CD4-positive, alpha-beta memory T cell (primary cell): ENCODE measurements around the gene LTA. TPM values are rescaled to one million over a fixed set of nuclear protein-coding genes. Genes with fewer than 3 reads are reported as not detected.
A peak's percentile ranks its signal among the peaks of the same experiment; 100 is the strongest.

Experiments used
- CTCF ChIA-PET: fragments of 350-600 bp; sonication (Branson Sonifier 250); formaldehyde crosslinking; loops from one replicate; lab custom pipeline; 2021; ENCODE audit warnings: inconsistent platforms; ENCODE audit not compliant: partially characterized antibody; lab: Charles Lee
- POLR2A ChIA-PET: fragments of 350-600 bp; sonication (Branson Sonifier 250); formaldehyde crosslinking; loops from one replicate; lab custom pipeline; 2021; ENCODE audit not compliant: partially characterized antibody; lab: Charles Lee
- DNase-seq, 5 donors: peaks; one replicate each; pipeline versions ENCODE4 v3.0.0 to v3.0.0-alpha.2; 2020 to 2022; ENCODE audit warnings: mixed read lengths in 1 of 5
- H3K27ac ChIP-seq: one replicate; pipeline ENCODE4 v1.7.0; 2013; ENCODE audit warnings: low read depth, low read length
- H3K27me3 ChIP-seq: 2 replicates; pipeline ENCODE4 v1.7.0; 2013; ENCODE audit warnings: mild to moderate bottlenecking, low read length, moderate library complexity; ENCODE audit not compliant: insufficient read depth
- H3K36me3 ChIP-seq: 2 replicates; pipeline ENCODE4 v1.7.0; 2013; ENCODE audit warnings: mild to moderate bottlenecking, low read length, moderate library complexity; ENCODE audit not compliant: insufficient read depth
- H3K4me1 ChIP-seq: 2 replicates; pipeline ENCODE4 v1.7.0; 2013; ENCODE audit warnings: mild to moderate bottlenecking, low read length, moderate library complexity; ENCODE audit not compliant: insufficient read depth
- H3K4me3 ChIP-seq, 2 donors: one replicate each; pipeline ENCODE4 v1.7.0; 2013; ENCODE audit warnings: low read length in 2 of 2, mild to moderate bottlenecking in 1 of 2
- H3K9me3 ChIP-seq, 2 donors: one replicate each; pipeline ENCODE4 v1.7.0; 2013; ENCODE audit warnings: low read length in 2 of 2, control low read depth in 1 of 2; ENCODE audit not compliant: control insufficient read depth in 1 of 2
- H3K27ac Mint-ChIP-seq, 7 donors: one replicate each; pipeline ENCODE4 v1.8.0; 2020 to 2021; ENCODE audit warnings: mixed read lengths in 7 of 7, mild to moderate bottlenecking in 6 of 7, inconsistent platforms in 3 of 7, moderate library complexity in 3 of 7
- H3K27me3 Mint-ChIP-seq, 2 donors: one replicate each; pipeline ENCODE4 v1.8.0; 2020 to 2021; ENCODE audit warnings: mixed read lengths in 2 of 2
- H3K36me3 Mint-ChIP-seq, 2 donors: one replicate each; pipeline ENCODE4 v1.8.0; 2020 to 2021; ENCODE audit warnings: mixed read lengths in 2 of 2, inconsistent platforms in 1 of 2, mild to moderate bottlenecking in 1 of 2
- H3K4me1 Mint-ChIP-seq, 4 donors: one replicate each; pipeline ENCODE4 v1.8.0; 2020 to 2021; ENCODE audit warnings: mixed read lengths in 4 of 4, mild to moderate bottlenecking in 1 of 4
- H3K4me3 Mint-ChIP-seq, 8 donors: one replicate each; pipeline ENCODE4 v1.8.0; 2020 to 2021; ENCODE audit warnings: mixed read lengths in 8 of 8, mild to moderate bottlenecking in 7 of 8, moderate library complexity in 6 of 8, inconsistent platforms in 3 of 8
- H3K9me3 Mint-ChIP-seq, 8 donors: one replicate each; pipeline ENCODE4 v1.8.0; 2020 to 2021; ENCODE audit warnings: mixed read lengths in 8 of 8, mild to moderate bottlenecking in 5 of 8, inconsistent platforms in 3 of 8, moderate library complexity in 1 of 8
- intact Hi-C: fragments of 100-400 bp; cut with micrococcal nuclease; formaldehyde crosslinking; loops from one replicate; pipeline ENCODE4 v1.15.1; 2023
- polyA plus RNA-seq, 2 donors: library from polyadenylated mRNA; unstranded; fragments of 300-500 nt; fragmentation: Illumina TruSeq; gene quantifications; one replicate each; pipeline ENCODE4 v1.2.3, GENCODE V29; 2021
- total RNA-seq, 2 experiments: library from RNA; stranded (reverse); gene quantifications; one replicate each; pipeline ENCODE4 v1.2.3, GENCODE V29; 2021

LTA gene
- total and polyA plus RNA-seq, 4 experiments from 2014 or later, result 17.3 to 31.1 (median 22.6) TPM

DNA sequence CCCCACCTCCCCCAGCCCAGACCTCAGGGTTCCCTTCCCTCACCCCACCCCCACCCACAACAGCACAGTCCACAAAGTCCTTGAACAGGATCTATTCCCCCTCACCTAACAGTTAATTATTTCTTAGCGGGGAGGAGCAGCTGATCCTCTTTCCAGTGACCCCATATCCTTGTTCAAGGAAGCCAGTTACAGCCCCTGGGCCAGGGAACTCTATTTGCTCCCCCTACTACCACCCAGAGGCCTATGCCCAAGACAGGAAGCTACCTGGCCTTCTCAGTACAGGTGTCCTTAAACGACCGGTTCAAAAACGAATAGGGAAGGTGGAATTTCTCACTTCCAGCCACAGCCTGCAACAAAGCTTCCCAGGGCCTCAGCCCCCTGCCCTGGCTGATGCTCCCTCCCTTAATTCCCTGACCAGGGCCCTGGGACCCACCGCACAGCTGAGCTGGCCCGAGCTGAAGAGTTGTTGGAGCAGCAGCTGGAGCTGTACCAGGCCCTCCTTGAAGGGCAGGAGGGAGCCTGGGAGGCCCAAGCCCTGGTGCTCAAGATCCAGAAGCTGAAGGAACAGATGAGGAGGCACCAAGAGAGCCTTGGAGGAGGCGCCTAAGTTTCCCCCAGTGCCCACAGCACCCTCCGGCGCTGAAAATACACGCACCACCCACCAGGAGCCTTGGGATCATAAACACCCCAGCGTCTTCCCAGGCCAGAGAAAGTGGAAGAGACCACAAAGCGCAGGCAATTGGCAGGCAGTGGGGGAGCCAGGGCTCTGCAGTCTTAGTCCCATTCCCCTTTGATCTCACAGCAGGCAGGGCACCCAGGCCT is 42.5 kb upstream of the LTA start:
- intact Hi-C loops, result no loop called here
- POLR2A ChIA-PET, result interaction anchor here (0.8 to 5.6 kb wide), 5 partner anchors 11 to 37 kb away, joined by 3 to 38 read pairs (median 4); partner anchors contain the start of genes DDX39B and MICB
- Mint-ChIP-seq H3K27ac (no peak overlapping the region), H3K36me3 (peaks cover 37 to 48% of the 10 kb centered on the region in 2 donors), H3K4me1 (peaks cover 4 to 16% (median 6%) of the 10 kb centered on the region in 4 donors), H3K27me3 (no peaks in the 10 kb centered on the region), H3K4me3 (no peak overlapping the region), H3K9me3 (no peaks in the 10 kb centered on the region)
- no peaks in the 10 kb centered on the region for H3K9me3 ChIP-seq
- H3K27me3 ChIP-seq, result no peaks in the 10 kb centered on the region
- H3K27ac ChIP-seq, result no peak overlapping the region
- peaks cover 48% of the 10 kb centered on the region for H3K36me3 ChIP-seq
- CTCF ChIA-PET, result interaction anchor here (1.2 to 1.6 kb wide), 2 partner anchors 12 to 69 kb away, joined by 3 to 4 read pairs; no protein-coding TSS in a partner anchor
- H3K4me1 ChIP-seq, result peaks cover 3% of the 10 kb centered on the region
- DNase-seq, result no peak
- no peak overlapping the region for H3K4me3 ChIP-seq

DNA sequence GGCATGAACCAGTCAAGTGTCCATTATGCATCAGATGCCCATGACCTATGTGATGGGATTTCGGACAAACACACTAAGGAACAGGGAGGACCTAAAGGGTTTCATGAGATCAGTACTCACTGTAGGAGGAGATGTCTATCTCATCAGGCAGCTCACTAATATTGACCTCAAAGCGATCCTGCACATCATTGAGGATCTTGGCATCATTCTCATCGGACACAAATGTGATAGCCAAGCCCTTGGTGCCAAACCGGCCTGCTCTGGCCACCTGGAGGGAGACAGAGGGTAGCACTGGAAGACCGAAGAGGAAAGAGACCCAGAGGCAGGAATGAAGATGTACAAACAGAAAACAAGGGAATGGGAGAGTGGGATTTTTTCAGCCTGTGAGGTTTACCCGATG is 41.4 kb upstream of the LTA start:
- Histone ChIP-seq H3K27me3 (no peaks in the 10 kb centered on the region), H3K4me1 (peaks cover 3% of the 10 kb centered on the region), H3K27ac (no peak overlapping the region), H3K36me3 (peaks cover 59% of the 10 kb centered on the region), H3K9me3 (no peaks in the 10 kb centered on the region), H3K4me3 (no peak overlapping the region)
- ChIA-PET CTCF (interaction anchor here (1.6 kb wide), 1 partner anchor 67 kb away, joined by 5 read pairs; no protein-coding TSS in a partner anchor), POLR2A (no interaction called here)
- no peaks in the 10 kb centered on the region for H3K27me3 Mint-ChIP-seq
- peaks cover 48 to 60% of the 10 kb centered on the region in 2 donors for H3K36me3 Mint-ChIP-seq
- no peak for DNase-seq
- H3K9me3 Mint-ChIP-seq, result no peaks in the 10 kb centered on the region
- peaks cover 5 to 23% (median 7%) of the 10 kb centered on the region in 4 donors for H3K4me1 Mint-ChIP-seq
- intact Hi-C loops, result no loop called here
- peak overlapping the region in 2 of 7 donors; percentile 13 to 19 for H3K27ac Mint-ChIP-seq
- no peak overlapping the region for H3K4me3 Mint-ChIP-seq

DNA sequence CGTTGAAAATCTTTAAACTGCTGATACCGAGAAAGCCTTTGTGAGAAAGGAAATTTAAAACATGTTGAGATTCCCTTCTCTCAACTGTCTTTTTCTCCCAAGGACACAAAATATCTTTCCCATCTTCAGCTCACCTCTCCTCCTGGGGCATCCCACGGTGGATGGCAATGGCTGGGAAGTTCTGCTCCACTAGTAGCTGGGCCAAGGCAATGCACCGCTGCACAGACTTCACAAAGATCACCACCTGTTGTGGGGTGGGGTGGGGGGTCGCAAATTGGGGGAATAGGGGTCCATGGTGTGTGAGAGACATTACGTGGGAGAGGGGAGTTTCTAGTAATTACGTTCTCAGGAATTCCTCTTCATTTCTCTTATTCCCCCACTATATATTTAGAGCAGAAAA is 40.9 kb upstream of the LTA start:
- Mint-ChIP-seq H3K4me3 (no peak overlapping the region), H3K9me3 (no peaks in the 10 kb centered on the region), H3K4me1 (peaks cover 10 to 26% (median 12%) of the 10 kb centered on the region in 4 donors), H3K27me3 (no peaks in the 10 kb centered on the region), H3K36me3 (peaks cover 53 to 65% of the 10 kb centered on the region in 2 donors), H3K27ac (peak overlapping the region in 1 of 7 donors; percentile 25)
- peaks cover 64% of the 10 kb centered on the region for H3K36me3 ChIP-seq
- H3K4me1 ChIP-seq, result peaks cover 3% of the 10 kb centered on the region
- CTCF ChIA-PET, result interaction anchor here (1.6 kb wide), 1 partner anchor 67 kb away, joined by 5 read pairs; no protein-coding TSS in a partner anchor
- H3K27me3 ChIP-seq, result no peaks in the 10 kb centered on the region
- no peaks in the 10 kb centered on the region for H3K9me3 ChIP-seq
- H3K27ac ChIP-seq, result no peak overlapping the region
- POLR2A ChIA-PET, result interaction anchor here (2.1 kb wide), 1 partner anchor 10 kb away, joined by 12 read pairs; the partner anchor contains the start of gene DDX39B
- H3K4me3 ChIP-seq, result no peak overlapping the region
- no peak for DNase-seq
- intact Hi-C loops, result no loop called here

DNA sequence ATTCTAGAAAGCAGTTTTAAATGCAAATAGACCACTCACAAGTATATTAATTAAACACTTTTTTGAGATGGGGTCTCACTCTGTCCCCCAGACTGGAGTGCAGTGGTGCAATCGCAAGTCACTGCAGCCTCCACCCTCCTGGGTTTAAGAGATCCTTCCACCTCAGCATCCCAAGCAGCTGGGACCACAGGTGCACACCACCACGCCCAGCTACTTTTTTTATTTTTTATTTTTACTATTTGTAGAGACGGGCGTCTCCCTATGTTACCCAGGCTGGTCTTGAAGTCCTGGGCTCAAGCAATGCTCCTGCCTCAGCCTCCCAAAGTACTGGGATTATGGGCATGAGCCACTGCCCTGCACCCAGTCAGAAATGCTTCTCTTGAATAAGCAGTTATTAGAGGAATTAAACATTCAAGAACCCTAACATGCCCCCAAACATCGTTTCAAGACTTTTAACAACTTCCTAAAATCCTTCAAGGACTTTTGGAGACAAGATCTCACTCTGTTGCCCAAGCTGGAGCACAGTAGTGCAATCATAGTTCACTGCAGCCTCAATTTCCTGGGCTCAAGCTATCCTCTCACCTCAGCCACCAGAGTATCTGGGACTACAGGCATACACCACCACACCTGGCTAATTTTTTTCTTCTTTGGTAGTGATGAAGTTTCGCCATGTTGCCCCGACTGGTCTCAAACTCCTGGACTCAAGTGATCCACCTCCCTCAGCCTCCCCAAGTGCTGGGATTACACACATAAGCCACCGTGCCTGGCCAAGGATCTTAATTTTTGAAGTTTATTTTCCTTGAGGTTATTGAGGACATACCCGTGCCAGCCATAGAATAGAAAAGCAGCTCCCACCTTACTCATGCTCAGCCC is 40.1 kb upstream of the LTA start:
- ChIA-PET CTCF (interaction anchor here (1.6 kb wide), 1 partner anchor 66 kb away, joined by 5 read pairs; no protein-coding TSS in a partner anchor), POLR2A (interaction anchor here (2.1 kb wide), 1 partner anchor 9 kb away, joined by 12 read pairs; the partner anchor contains the start of gene DDX39B)
- H3K4me3 Mint-ChIP-seq, result no peak overlapping the region
- Histone ChIP-seq H3K4me1 (peaks cover 3% of the 10 kb centered on the region), H3K27me3 (no peaks in the 10 kb centered on the region), H3K9me3 (no peaks in the 10 kb centered on the region), H3K27ac (no peak overlapping the region), H3K4me3 (no peak overlapping the region), H3K36me3 (peaks cover 71% of the 10 kb centered on the region)
- intact Hi-C loops, result no loop called here
- H3K9me3 Mint-ChIP-seq, result no peaks in the 10 kb centered on the region
- peaks cover 10 to 31% (median 15%) of the 10 kb centered on the region in 4 donors for H3K4me1 Mint-ChIP-seq
- no peak for DNase-seq
- peak overlapping the region in 3 of 7 donors; percentile 33 to 57 (median 52) for H3K27ac Mint-ChIP-seq
- H3K27me3 Mint-ChIP-seq, result no peaks in the 10 kb centered on the region
- peaks cover 59 to 71% of the 10 kb centered on the region in 2 donors for H3K36me3 Mint-ChIP-seq

DNA sequence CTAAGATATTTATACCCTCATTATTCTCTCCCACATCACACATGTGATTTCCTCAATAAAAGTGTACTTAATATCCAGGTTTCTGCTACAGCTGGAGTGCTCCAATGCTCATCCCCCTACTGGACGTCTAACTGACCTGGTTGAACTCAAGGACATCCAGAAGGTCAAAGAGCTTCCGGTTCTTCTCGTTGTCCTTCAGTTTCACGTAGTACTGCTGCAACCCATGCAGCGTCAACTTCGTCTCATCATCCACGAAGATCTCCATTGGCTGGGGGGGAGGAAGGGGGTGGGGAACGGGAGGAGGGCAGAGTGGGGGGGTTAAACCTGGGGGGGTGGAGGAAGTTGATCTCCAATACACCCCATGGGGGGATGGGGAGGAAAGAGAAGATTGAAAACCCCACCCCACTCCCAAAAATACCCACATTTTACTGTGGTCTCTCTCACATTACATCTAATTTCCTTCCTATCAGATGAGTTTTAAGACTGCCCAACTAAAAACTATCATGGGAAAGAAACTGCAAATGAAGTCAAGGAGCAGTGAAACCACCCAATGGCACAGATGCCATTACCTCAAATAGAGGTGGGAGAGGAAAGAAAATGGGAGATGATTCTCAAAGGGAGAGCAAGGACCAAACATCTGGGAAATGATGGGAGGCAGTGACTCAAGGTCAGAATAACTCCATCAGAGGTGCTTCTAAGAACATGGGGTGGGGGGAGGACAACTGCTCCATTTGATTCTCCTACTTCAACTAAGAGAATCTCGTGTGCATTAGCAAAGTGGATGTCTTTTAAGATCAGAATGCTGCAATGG is 39.2 kb upstream of the LTA start:
- Mint-ChIP-seq H3K36me3 (peaks cover 63 to 76% of the 10 kb centered on the region in 2 donors), H3K4me1 (peaks cover 12 to 37% (median 19%) of the 10 kb centered on the region in 4 donors), H3K27ac (peak overlapping the region in 5 of 7 donors; percentile 22 to 75 (median 57)), H3K9me3 (no peaks in the 10 kb centered on the region), H3K27me3 (no peaks in the 10 kb centered on the region), H3K4me3 (no peak overlapping the region)
- Histone ChIP-seq H3K36me3 (peaks cover 71% of the 10 kb centered on the region), H3K27me3 (no peaks in the 10 kb centered on the region), H3K4me1 (peaks cover 3% of the 10 kb centered on the region), H3K4me3 (no peak overlapping the region), H3K9me3 (no peaks in the 10 kb centered on the region), H3K27ac (no peak overlapping the region)
- POLR2A ChIA-PET, result interaction anchor here (1.6 to 2.1 kb wide), 2 partner anchors 9 to 44 kb away, joined by 3 to 12 read pairs; partner anchors contain the start of gene DDX39B
- intact Hi-C loops, result no loop called here
- no peak for DNase-seq
- CTCF ChIA-PET, result no interaction called here

DNA sequence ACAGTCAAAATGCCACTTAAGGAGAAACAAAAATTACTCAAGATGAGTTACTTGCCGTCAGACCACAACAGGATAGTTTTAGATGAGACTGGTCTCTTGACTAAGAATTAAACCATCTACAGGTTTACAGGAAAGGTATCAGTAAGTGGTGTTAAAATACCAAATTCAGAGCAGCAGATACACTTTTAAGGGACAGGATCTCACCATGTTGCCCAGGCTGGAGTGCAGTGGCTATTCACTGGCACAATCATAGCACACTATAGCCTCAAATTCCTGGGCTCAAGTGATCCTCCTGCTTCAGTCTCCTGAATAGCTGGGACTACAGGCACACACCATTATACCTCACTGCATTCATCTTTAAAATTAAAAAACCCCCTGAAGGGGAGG is 38.6 kb upstream of the LTA start:
- Mint-ChIP-seq H3K4me3 (no peak overlapping the region), H3K27ac (peak overlapping the region in 4 of 7 donors; percentile 17 to 68 (median 62)), H3K9me3 (no peaks in the 10 kb centered on the region), H3K36me3 (peaks cover 66 to 77% of the 10 kb centered on the region in 2 donors), H3K4me1 (peaks cover 15 to 41% (median 21%) of the 10 kb centered on the region in 4 donors), H3K27me3 (no peaks in the 10 kb centered on the region)
- DNase-seq, result no peak
- Histone ChIP-seq H3K9me3 (no peaks in the 10 kb centered on the region), H3K36me3 (peaks cover 76% of the 10 kb centered on the region), H3K27me3 (no peaks in the 10 kb centered on the region), H3K4me3 (no peak overlapping the region), H3K27ac (no peak overlapping the region), H3K4me1 (peaks cover 7% of the 10 kb centered on the region)
- intact Hi-C loops, result no loop called here
- ChIA-PET POLR2A (interaction anchor here (1.6 kb wide), 1 partner anchor 43 kb away, joined by 3 read pairs; no protein-coding TSS in a partner anchor), CTCF (no interaction called here)
